ENCODE data around the gene KRTAP5-1. TPM values are rescaled to one million over a fixed set of nuclear protein-coding genes. Genes with fewer than 3 reads are reported as not detected.
"Not testable (repeated sequence)": the region's sequence is repeated elsewhere in the genome, so short reads cannot be mapped to it uniquely, and the experiment has no call there.

The KRTAP5-1 gene
- total RNA-seq, 1 donor from 2014 or later = not detected

GRCh38 chr11:1608363-1608762, 23.3 kb upstream of the KRTAP5-1 start, which contains the start of gene KRTAP5-3:
KRTAP5-3 (minus strand) TSS chr11:1608463; CDS start chr11:1608385, 78 bp downstream.
- no peak for DNase-seq (ENCODE audit: low read depth)
- H3K4me3 ChIP-seq (ENCODE audit: low read depth, low read length) = no peak within 1 kb of the TSS
- TF ChIP-seq CTCF (conservative IDR thresholded peaks at IDR 0.05; ENCODE audit: low read depth, low read length) = no peak

- DNase-seq (ENCODE audit: low read depth); H3K4me3 ChIP-seq (ENCODE audit: low read depth, low read length): not testable (repeated sequence)
Measured at GRCh38 chr11:1607901-1608300, 22.8 kb upstream of the KRTAP5-1 start.

GRCh38 chr11:1607156-1607845, 22.2 kb upstream of the KRTAP5-1 start:
- DNase-seq (ENCODE audit: low read depth) = not testable (repeated sequence)

GRCh38 chr11:1605923-1606322, 20.8 kb upstream of the KRTAP5-1 start:
- not testable (repeated sequence) for H3K4me3 ChIP-seq (ENCODE audit: low read depth, low read length); DNase-seq (ENCODE audit: low read depth)

More at GRCh38 chr11:1607156-1607845, 22.2 kb upstream of the KRTAP5-1 start:
- not testable (repeated sequence) for H3K4me3 ChIP-seq (ENCODE audit: low read depth, low read length)

- DNase-seq (ENCODE audit: low read depth) = no peak
- no peak for TF ChIP-seq CTCF (conservative IDR thresholded peaks at IDR 0.05; ENCODE audit: low read depth, low read length)
- H3K4me3 ChIP-seq (ENCODE audit: low read depth, low read length) = no peak overlapping the region
Measured at GRCh38 chr11:1604711-1605110, 19.6 kb upstream of the KRTAP5-1 start.

GRCh38 chr11:1604181-1604580, 19.1 kb upstream of the KRTAP5-1 start:
- no peak for TF ChIP-seq CTCF (conservative IDR thresholded peaks at IDR 0.05; ENCODE audit: low read depth, low read length)
- DNase-seq (ENCODE audit: low read depth) = no peak
- H3K4me3 ChIP-seq (ENCODE audit: low read depth, low read length) = no peak overlapping the region

- TF ChIP-seq CTCF (conservative IDR thresholded peaks at IDR 0.05; ENCODE audit: low read depth, low read length) = no peak
- DNase-seq (ENCODE audit: low read depth) = no peak
- H3K4me3 ChIP-seq (ENCODE audit: low read depth, low read length) = no peak overlapping the region
Measured at GRCh38 chr11:1603629-1604028, 18.5 kb upstream of the KRTAP5-1 start.

- not testable (repeated sequence) for DNase-seq (ENCODE audit: low read depth)
Measured at GRCh38 chr11:1601663-1602062, 16.6 kb upstream of the KRTAP5-1 start.

GRCh38 chr11:1600626-1601025, 15.5 kb upstream of the KRTAP5-1 start:
- no peak for TF ChIP-seq CTCF (conservative IDR thresholded peaks at IDR 0.05; ENCODE audit: low read depth, low read length)
- H3K4me3 ChIP-seq (ENCODE audit: low read depth, low read length) = no peak overlapping the region
- no peak for DNase-seq (ENCODE audit: low read depth)

More at GRCh38 chr11:1601663-1602062, 16.6 kb upstream of the KRTAP5-1 start:
- not testable (repeated sequence) for H3K4me3 ChIP-seq (ENCODE audit: low read depth, low read length)

Data from epithelial cell of proximal tubule (primary cell).